ENCODE data around the gene ENTPD1.

GRCh38 chr10:95792874-95793285 lies 36.9 kb downstream of the ENTPD1 start:
- TF ChIP-seq CTCF (IDR thresholded peaks at IDR 0.05 in 2 of 3, conservative IDR thresholded peaks at IDR 0.05 in 1 of 3; ENCODE audit: borderline replicate concordance in 1 of 3, insufficient read depth in 1 of 3, low read depth in 2 of 3, low read length in 2 of 3), result no peak
- TF ChIP-seq POLR2A (IDR thresholded peaks at IDR 0.05; ENCODE audit: borderline replicate concordance, extremely low read depth, insufficient read depth, insufficient read length), result no peak
- TF ChIP-seq ZBTB33 (IDR thresholded peaks at IDR 0.05; ENCODE audit: extremely low read depth, insufficient replicate concordance, low read length), result no peak
- no peak for TF ChIP-seq EZH2 (IDR thresholded peaks at IDR 0.05)
- TF ChIP-seq EZH2phosphoT487 (IDR thresholded peaks at IDR 0.05; ENCODE audit: borderline replicate concordance), result no peak
- TF ChIP-seq SP1 (IDR thresholded peaks at IDR 0.05; ENCODE audit: low read depth), result no peak
- no peak for TF ChIP-seq TCF7L2 (IDR thresholded peaks at IDR 0.05; ENCODE audit: borderline replicate concordance, extremely low read depth, insufficient read depth, insufficient read length)
- no peak for TF ChIP-seq ZNF274 (IDR thresholded peaks at IDR 0.05; ENCODE audit: low read depth, low read length)
- no peak for TF ChIP-seq ATF3 (IDR thresholded peaks at IDR 0.05)
- no peak for TF ChIP-seq POLR2AphosphoS5 (IDR thresholded peaks at IDR 0.05; ENCODE audit: low read depth, low read length)
